Omental fat pad (tissue), 4 donors: ENCODE results near the gene PLEK2. TPM values are rescaled to one million over a fixed set of nuclear protein-coding genes. Genes with fewer than 3 reads are reported as not detected.

Experiments used
- ATAC-seq: fragments of 150-250 bp; one replicate; pipeline ENCODE4 v1.9.1; 2016; ENCODE audit warnings: mild to moderate bottlenecking, moderate library complexity; ENCODE audit not compliant: low FRiP score
- DNase-seq: peaks from one replicate; pipeline ENCODE4 v3.0.0-alpha.2; 2019; ENCODE audit warnings: low spot score
- total RNA-seq, 4 donors: library from RNA; depleted of rRNA; stranded (reverse); fragments of >200 nt; gene quantifications; one replicate each; pipeline ENCODE4 v1.1.0, GENCODE V29; 2016
- TF ChIP-seq, protein P1 (sequence below), 3 donors: fragments of 450-650 bp; IDR thresholded peaks; one replicate each; pipeline ENCODE4 v1.5.1; 2016 to 2017; ENCODE audit warnings: antibody characterized with exemption in 3 of 3, mild to moderate bottlenecking in 3 of 3, moderate library complexity in 2 of 3

The PLEK2 gene
- total RNA-seq, 4 donors from 2014 or later: 1.8 to 4.5 (median 3.4) TPM; not detected in 1

DNA sequence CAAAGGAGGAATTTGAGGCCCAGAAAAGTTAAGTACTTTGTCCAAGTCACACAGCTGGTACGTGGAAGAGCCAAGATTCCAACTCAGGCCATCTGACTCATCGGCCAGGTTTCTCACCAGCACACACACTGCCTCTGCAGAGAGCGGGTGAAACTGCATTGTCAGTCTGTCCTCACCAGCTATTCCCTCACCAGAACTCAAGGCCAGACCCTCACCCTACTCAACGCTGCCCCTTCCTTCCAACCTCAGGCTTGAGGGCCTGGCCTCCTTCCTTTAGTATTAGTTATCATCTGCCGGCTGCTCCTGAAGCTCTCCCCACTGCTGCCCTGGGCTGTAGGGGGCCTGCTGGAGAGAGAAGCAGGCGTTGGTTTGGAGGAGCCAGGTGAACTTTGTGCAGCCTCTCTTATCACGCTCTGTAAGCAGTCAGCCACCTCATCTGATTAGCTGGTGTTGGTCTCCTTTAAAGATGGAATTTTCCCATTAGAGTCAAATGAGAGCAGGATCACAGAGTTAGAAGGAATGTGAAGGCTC is 16.6 kb upstream of the PLEK2 start:
- TF ChIP-seq, protein P1, sequence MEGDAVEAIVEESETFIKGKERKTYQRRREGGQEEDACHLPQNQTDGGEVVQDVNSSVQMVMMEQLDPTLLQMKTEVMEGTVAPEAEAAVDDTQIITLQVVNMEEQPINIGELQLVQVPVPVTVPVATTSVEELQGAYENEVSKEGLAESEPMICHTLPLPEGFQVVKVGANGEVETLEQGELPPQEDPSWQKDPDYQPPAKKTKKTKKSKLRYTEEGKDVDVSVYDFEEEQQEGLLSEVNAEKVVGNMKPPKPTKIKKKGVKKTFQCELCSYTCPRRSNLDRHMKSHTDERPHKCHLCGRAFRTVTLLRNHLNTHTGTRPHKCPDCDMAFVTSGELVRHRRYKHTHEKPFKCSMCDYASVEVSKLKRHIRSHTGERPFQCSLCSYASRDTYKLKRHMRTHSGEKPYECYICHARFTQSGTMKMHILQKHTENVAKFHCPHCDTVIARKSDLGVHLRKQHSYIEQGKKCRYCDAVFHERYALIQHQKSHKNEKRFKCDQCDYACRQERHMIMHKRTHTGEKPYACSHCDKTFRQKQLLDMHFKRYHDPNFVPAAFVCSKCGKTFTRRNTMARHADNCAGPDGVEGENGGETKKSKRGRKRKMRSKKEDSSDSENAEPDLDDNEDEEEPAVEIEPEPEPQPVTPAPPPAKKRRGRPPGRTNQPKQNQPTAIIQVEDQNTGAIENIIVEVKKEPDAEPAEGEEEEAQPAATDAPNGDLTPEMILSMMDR (IDR thresholded peaks at IDR 0.05): no peak
- DNase-seq (no peak), ATAC-seq (no peak)

DNA sequence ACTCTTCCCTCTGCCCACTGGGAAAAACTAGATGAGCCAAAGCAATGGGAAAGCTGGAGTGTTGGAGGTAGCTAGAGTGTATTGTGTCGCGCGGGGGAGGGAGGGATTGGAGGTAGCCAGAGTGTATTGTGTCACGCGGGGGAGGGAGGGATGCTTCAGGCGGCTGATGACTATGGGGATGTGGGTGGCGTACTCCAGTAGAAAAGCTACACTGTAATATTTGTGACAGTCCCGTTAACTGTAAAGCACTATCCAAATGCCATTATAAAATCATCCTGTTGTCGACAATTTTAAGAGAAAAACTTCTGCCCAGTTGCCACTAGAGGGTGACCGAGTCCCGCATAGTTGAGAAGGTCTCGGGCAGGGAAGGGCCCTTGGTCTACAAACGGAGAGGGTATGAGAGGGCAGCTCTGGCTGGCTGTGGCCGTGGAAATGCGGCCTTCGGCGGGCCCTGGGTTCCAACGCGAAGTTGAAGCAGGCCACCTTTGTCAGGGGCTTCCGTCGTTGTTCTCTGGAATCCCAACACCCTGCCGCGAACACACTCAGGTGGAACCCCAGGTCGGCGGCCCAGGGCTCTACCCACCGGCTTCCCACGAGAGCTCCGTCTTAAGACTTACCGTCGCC is 15.1 kb upstream of the PLEK2 start:
- DNase-seq: no peak
- TF ChIP-seq, protein P1 (IDR thresholded peaks at IDR 0.05): no peak
- peak; percentile 68 for ATAC-seq

DNA sequence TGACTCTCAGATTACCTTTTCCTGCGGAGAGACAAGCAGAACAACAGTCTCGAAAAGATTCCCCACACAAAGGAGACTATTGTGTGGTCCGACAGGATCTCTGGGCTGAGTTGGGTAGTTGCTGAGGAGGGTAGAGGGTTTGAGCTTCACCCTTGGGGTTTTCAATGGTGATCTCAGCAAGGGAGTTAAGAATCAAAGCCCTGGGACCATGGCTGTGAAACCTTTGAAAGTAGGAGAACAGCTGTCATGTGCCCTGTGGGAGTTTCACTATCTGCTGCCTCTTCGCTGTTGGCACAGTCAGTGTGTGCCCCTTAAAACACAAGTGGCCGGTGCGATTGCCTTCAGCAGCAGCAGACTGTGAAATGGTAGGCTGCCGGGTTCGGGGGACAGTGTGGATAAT is 14.2 kb upstream of the PLEK2 start:
- DNase-seq (no peak), ATAC-seq (no peak)
- TF ChIP-seq, protein P1 (IDR thresholded peaks at IDR 0.05): no peak

DNA sequence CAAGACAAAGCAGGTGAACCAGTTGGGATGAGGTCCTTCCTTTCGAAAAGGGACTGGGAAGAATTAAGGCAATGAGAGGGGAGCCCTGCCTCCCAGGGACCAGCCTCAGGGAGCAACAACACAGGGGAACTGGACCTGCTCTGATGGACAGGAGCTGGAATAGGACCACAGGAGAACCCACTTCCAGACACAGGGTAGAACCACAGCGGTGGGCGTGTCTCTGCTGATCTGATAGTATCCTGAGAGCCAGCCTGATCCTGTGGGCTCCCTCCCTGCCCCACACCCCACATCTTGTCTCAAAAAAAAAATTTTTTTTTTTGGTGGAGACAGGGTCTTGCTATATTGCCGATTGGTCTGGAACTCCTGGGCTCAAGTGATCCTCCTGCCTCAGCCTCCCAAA is 13.6 kb upstream of the PLEK2 start:
- no peak for ATAC-seq
- TF ChIP-seq, protein P1 (IDR thresholded peaks at IDR 0.05): no peak

DNA sequence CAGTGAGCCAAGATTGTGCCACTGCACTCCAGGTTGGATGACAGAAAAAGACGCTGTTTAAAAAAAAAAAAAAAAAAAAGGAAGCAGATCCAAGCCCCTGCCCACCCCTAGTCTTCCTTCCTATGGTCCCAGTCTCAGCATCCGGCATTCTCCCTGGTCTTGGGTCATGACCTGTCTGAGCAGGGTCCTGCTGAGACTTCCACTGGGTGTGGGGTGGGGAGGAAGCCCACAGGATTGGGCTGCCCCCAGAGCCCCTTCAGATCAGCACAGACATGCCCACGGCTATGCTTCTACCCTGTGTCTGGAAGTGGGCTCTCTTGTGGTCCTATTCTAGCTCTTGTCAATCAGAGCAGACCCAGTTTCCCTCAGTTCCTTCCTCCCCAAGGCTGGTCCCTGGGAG is 12.6 kb upstream of the PLEK2 start:
- TF ChIP-seq, protein P1 (IDR thresholded peaks at IDR 0.05): no peak
- no peak for ATAC-seq
- DNase-seq: no peak

More for the DNA sequence above, 13.6 kb upstream of the PLEK2 start:
- no peak for DNase-seq

DNA sequence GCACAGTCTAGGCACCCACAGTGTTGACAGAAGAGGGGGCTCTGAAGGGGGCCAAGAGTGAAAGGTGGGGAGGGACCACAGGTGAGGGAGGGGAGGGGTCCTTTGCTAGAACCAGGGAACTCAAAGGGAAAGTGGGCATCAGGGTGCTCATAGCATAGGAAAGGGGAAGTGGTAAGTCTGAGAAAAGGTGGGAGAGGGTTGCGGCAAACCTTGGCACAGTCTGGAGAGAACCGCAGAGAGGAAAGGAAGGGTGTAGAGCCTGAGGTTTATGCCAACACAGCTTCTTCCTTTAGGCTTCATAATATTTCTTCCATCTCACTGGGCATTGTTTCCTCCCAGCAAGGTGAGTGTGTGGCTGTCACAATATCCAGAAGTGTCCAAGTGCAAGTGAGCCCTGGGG is 11.5 kb upstream of the PLEK2 start:
- DNase-seq (no peak), ATAC-seq (no peak)
- TF ChIP-seq, protein P1 (IDR thresholded peaks at IDR 0.05): no peak
